HEK293 (cell line): Measurements from ENCODE around the gene C1QB.

Experiments
- TF ChIP-seq, protein P1 (sequence below): fragments of 450-650 bp; formaldehyde crosslinking; IDR thresholded peaks from 2 replicates; pipeline ENCODE4 v1.5.1; 2016; ENCODE audit warnings: missing biosample characterization, missing genetic modification characterization
- TF ChIP-seq, protein P2 (sequence below): fragments of 450-650 bp; formaldehyde crosslinking; IDR thresholded peaks from 2 replicates; pipeline ENCODE4 v1.5.1; 2016; ENCODE audit warnings: missing biosample characterization, missing genetic modification characterization

DNA sequence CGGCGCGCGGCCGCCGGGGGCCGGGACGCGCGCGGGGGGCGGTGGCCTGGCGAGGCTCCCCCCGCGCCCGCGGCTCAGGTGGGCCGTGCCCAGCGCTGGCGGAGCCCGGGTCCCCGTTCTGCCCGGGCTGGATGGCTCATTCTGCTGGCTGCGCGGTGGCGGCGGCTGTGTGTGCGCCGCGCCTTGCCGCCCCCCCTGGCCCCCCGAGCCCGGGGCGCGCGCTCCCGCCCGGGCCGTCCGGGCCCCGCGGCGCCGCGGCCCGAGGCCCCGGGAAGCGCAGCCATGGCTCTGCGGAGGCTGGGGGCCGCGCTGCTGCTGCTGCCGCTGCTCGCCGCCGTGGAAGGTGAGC lies 57.6 kb downstream of the C1QB start, which contains the start of gene EPHB2:
- TF ChIP-seq, protein P1, sequence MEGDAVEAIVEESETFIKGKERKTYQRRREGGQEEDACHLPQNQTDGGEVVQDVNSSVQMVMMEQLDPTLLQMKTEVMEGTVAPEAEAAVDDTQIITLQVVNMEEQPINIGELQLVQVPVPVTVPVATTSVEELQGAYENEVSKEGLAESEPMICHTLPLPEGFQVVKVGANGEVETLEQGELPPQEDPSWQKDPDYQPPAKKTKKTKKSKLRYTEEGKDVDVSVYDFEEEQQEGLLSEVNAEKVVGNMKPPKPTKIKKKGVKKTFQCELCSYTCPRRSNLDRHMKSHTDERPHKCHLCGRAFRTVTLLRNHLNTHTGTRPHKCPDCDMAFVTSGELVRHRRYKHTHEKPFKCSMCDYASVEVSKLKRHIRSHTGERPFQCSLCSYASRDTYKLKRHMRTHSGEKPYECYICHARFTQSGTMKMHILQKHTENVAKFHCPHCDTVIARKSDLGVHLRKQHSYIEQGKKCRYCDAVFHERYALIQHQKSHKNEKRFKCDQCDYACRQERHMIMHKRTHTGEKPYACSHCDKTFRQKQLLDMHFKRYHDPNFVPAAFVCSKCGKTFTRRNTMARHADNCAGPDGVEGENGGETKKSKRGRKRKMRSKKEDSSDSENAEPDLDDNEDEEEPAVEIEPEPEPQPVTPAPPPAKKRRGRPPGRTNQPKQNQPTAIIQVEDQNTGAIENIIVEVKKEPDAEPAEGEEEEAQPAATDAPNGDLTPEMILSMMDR (tag by site-specific recombination) = no peak
- TF ChIP-seq, protein P2, sequence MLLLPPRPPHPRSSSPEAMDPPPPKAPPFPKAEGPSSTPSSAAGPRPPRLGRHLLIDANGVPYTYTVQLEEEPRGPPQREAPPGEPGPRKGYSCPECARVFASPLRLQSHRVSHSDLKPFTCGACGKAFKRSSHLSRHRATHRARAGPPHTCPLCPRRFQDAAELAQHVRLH = no peak
